ENCODE data around the gene CXCL10.

The CXCL10 gene

GRCh38 chr4:76011018-76011670 is 12.2 kb downstream of the CXCL10 start:
- no peaks in the 10 kb centered on the region for H3K27me3 ChIP-seq (ENCODE audit: insufficient read depth, insufficient read length)
- H3K4me3 ChIP-seq (ENCODE audit: insufficient read length, low read depth): no peak overlapping the region
- no peaks in the 10 kb centered on the region for H3K9me3 ChIP-seq (ENCODE audit: insufficient read depth, low read length)
- no peak for DNase-seq (ENCODE audit: low read depth, low spot score)
- TF ChIP-seq SUZ12 (IDR thresholded peaks at IDR 0.05; ENCODE audit: extremely low read depth, insufficient read depth, insufficient read length) (no peak), ZNF274 (IDR thresholded peaks at IDR 0.05; ENCODE audit: low read depth, low read length) (no peak), YY1 (IDR thresholded peaks at IDR 0.05; ENCODE audit: insufficient read depth, insufficient read length) (no peak)
- H3K4me1 ChIP-seq (ENCODE audit: insufficient read depth, insufficient read length): peaks cover 3% of the 10 kb centered on the region
- H3K36me3 ChIP-seq (ENCODE audit: insufficient read depth, insufficient read length, low read length): no peaks in the 10 kb centered on the region
- H3K9ac ChIP-seq (ENCODE audit: insufficient read length, low read depth): no peak overlapping the region

- TF ChIP-seq YY1 (IDR thresholded peaks at IDR 0.05; ENCODE audit: insufficient read depth, insufficient read length): no peak
- no peak for TF ChIP-seq ZNF274 (IDR thresholded peaks at IDR 0.05; ENCODE audit: low read depth, low read length)
- no peak for TF ChIP-seq SUZ12 (IDR thresholded peaks at IDR 0.05; ENCODE audit: extremely low read depth, insufficient read depth, insufficient read length)
- Histone ChIP-seq H3K9ac (ENCODE audit: insufficient read length, low read depth) (no peak overlapping the region), H3K4me1 (ENCODE audit: insufficient read depth, insufficient read length) (peaks cover 3% of the 10 kb centered on the region), H3K27me3 (ENCODE audit: insufficient read depth, insufficient read length) (no peaks in the 10 kb centered on the region), H3K9me3 (ENCODE audit: insufficient read depth, low read length) (no peaks in the 10 kb centered on the region), H3K4me3 (ENCODE audit: insufficient read length, low read depth) (no peak overlapping the region), H3K36me3 (ENCODE audit: insufficient read depth, insufficient read length, low read length) (no peaks in the 10 kb centered on the region)
- no peak for DNase-seq (ENCODE audit: low read depth, low spot score)
These were observed 12.7 kb downstream of the CXCL10 start for GRCh38 chr4:76010576-76010975.

GRCh38 chr4:76009311-76009710 is 14.0 kb downstream of the CXCL10 start:
- no peak overlapping the region for H3K4me3 ChIP-seq (ENCODE audit: insufficient read length, low read depth)
- H3K27me3 ChIP-seq (ENCODE audit: insufficient read depth, insufficient read length): no peaks in the 10 kb centered on the region
- no peaks in the 10 kb centered on the region for H3K36me3 ChIP-seq (ENCODE audit: insufficient read depth, insufficient read length, low read length)
- H3K9ac ChIP-seq (ENCODE audit: insufficient read length, low read depth): no peak overlapping the region
- DNase-seq (ENCODE audit: low read depth, low spot score): no peak
- no peaks in the 10 kb centered on the region for H3K9me3 ChIP-seq (ENCODE audit: insufficient read depth, low read length)
- no peak for TF ChIP-seq YY1 (IDR thresholded peaks at IDR 0.05; ENCODE audit: insufficient read depth, insufficient read length)
- TF ChIP-seq SUZ12 (IDR thresholded peaks at IDR 0.05; ENCODE audit: extremely low read depth, insufficient read depth, insufficient read length): no peak
- no peak for TF ChIP-seq ZNF274 (IDR thresholded peaks at IDR 0.05; ENCODE audit: low read depth, low read length)
- H3K4me1 ChIP-seq (ENCODE audit: insufficient read depth, insufficient read length): peaks cover 3% of the 10 kb centered on the region

DNA sequence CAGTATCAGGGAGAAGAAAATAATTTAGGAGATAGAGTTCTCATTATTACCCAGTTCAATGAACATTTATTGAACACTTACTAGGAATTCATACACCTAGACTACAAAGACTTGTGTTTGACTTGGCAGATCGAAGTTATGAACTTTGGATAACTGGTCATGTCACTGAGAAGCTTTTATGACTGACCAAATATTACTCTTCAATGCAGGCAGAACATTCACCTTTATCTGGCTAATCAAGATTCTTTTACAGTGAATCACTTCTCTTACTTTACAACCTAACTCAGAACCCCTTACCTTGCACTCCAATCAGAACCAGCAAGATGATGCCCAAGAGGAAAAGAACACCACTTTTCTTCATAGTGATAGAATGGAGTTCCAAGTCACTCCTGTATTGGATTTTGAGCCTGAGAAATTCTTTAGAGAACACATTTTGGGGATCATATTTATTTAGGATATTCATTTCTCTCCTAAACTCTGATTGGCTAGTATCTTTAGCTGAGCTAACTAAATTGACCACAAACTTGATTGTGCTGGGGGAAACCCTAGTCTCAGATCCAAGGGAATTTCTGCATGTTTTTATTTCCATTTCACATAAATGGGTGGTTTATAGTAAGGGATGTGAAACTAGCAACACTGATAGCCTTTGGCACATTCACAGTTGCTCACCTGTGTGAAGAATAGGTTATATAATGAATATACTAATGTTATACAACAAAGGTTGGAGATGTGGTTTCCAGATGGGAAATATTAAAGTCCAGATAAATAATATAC is 16.0 kb downstream of the CXCL10 start, which contains the start of gene CXCL9:
Gene CXCL9 (minus strand): TSS at position 421 of the 774 bp plus-strand sequence. CDS start 60 bp downstream, at position 361.
- H3K4me3 ChIP-seq (ENCODE audit: insufficient read length, low read depth): no peak within 1 kb of the TSS
- DNase-seq (ENCODE audit: low read depth, low spot score): no peak
- H3K36me3 ChIP-seq (ENCODE audit: insufficient read depth, insufficient read length, low read length): no peaks in the 10 kb centered on the region
- no peaks in the 10 kb centered on the region for H3K27me3 ChIP-seq (ENCODE audit: insufficient read depth, insufficient read length)
- H3K4me1 ChIP-seq (ENCODE audit: insufficient read depth, insufficient read length): peaks cover 3% of the 10 kb centered on the region
- TF ChIP-seq SUZ12 (IDR thresholded peaks at IDR 0.05; ENCODE audit: extremely low read depth, insufficient read depth, insufficient read length) (no peak), YY1 (IDR thresholded peaks at IDR 0.05; ENCODE audit: insufficient read depth, insufficient read length) (no peak), ZNF274 (IDR thresholded peaks at IDR 0.05; ENCODE audit: low read depth, low read length) (no peak)
- no peaks in the 10 kb centered on the region for H3K9me3 ChIP-seq (ENCODE audit: insufficient read depth, low read length)
- H3K9ac ChIP-seq (ENCODE audit: insufficient read length, low read depth): no peak within 1 kb of the TSS

DNA sequence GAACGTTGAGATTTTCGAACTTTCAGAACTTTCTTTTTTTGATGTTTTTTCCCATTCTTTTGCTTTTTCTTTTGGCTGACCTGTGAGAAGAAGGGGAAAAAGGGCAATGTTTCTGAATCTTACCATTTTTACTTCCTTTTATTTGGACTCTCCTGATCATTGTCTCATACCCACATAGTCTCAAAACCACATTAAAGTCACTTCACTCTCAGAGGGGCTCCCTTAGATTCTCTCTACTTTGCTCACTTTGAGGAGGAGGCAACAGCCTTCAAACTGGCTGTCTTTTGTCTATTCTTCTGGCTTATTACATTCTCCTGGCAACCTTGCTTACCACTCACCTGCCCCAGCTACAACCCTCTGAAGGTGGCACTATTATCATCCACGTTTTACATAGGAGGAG is 19.7 kb downstream of the CXCL10 start:
- no peak overlapping the region for H3K4me3 ChIP-seq (ENCODE audit: insufficient read length, low read depth)
- no peaks in the 10 kb centered on the region for H3K27me3 ChIP-seq (ENCODE audit: insufficient read depth, insufficient read length)
- H3K9ac ChIP-seq (ENCODE audit: insufficient read length, low read depth): no peak overlapping the region
- TF ChIP-seq YY1 (IDR thresholded peaks at IDR 0.05; ENCODE audit: insufficient read depth, insufficient read length) (no peak), SUZ12 (IDR thresholded peaks at IDR 0.05; ENCODE audit: extremely low read depth, insufficient read depth, insufficient read length) (no peak), ZNF274 (IDR thresholded peaks at IDR 0.05; ENCODE audit: low read depth, low read length) (no peak)
- no peaks in the 10 kb centered on the region for H3K36me3 ChIP-seq (ENCODE audit: insufficient read depth, insufficient read length, low read length)
- H3K9me3 ChIP-seq (ENCODE audit: insufficient read depth, low read length): no peaks in the 10 kb centered on the region
- no peak for DNase-seq (ENCODE audit: low read depth, low spot score)
- H3K4me1 ChIP-seq (ENCODE audit: insufficient read depth, insufficient read length): no peaks in the 10 kb centered on the region

GRCh38 chr4:76003035-76003434 is 20.3 kb downstream of the CXCL10 start:
- DNase-seq (ENCODE audit: low read depth, low spot score): no peak
- TF ChIP-seq YY1 (IDR thresholded peaks at IDR 0.05; ENCODE audit: insufficient read depth, insufficient read length) (no peak), ZNF274 (IDR thresholded peaks at IDR 0.05; ENCODE audit: low read depth, low read length) (no peak), SUZ12 (IDR thresholded peaks at IDR 0.05; ENCODE audit: extremely low read depth, insufficient read depth, insufficient read length) (no peak)
- H3K4me1 ChIP-seq (ENCODE audit: insufficient read depth, insufficient read length): no peaks in the 10 kb centered on the region
- H3K4me3 ChIP-seq (ENCODE audit: insufficient read length, low read depth): no peak overlapping the region
- no peaks in the 10 kb centered on the region for H3K9me3 ChIP-seq (ENCODE audit: insufficient read depth, low read length)
- no peaks in the 10 kb centered on the region for H3K27me3 ChIP-seq (ENCODE audit: insufficient read depth, insufficient read length)
- H3K36me3 ChIP-seq (ENCODE audit: insufficient read depth, insufficient read length, low read length): no peaks in the 10 kb centered on the region
- no peak overlapping the region for H3K9ac ChIP-seq (ENCODE audit: insufficient read length, low read depth)

DNA sequence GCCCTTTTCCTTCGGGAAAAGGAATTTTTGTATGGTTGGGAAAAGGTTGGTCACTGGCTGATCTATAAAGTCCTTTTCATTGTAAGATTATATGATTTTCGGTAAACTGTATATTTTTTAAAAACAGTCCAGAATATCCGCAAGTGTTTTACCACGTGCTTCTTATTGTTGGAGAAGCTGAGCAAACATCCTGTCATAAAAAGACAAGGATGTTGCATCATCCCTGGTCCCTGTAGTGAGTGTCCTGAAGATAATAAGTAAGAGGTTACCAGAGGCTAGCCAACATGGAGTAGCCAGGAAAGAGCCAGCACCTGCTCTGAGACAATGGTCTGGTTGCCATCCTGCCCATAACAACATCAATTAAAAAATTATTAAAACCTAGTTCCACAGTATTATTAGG is 21.1 kb downstream of the CXCL10 start:
- no peak overlapping the region for H3K9ac ChIP-seq (ENCODE audit: insufficient read length, low read depth)
- H3K27me3 ChIP-seq (ENCODE audit: insufficient read depth, insufficient read length): no peaks in the 10 kb centered on the region
- no peak for DNase-seq (ENCODE audit: low read depth, low spot score)
- TF ChIP-seq ZNF274 (IDR thresholded peaks at IDR 0.05; ENCODE audit: low read depth, low read length) (no peak), SUZ12 (IDR thresholded peaks at IDR 0.05; ENCODE audit: extremely low read depth, insufficient read depth, insufficient read length) (no peak), YY1 (IDR thresholded peaks at IDR 0.05; ENCODE audit: insufficient read depth, insufficient read length) (no peak)
- H3K36me3 ChIP-seq (ENCODE audit: insufficient read depth, insufficient read length, low read length): no peaks in the 10 kb centered on the region
- H3K9me3 ChIP-seq (ENCODE audit: insufficient read depth, low read length): no peaks in the 10 kb centered on the region
- H3K4me3 ChIP-seq (ENCODE audit: insufficient read length, low read depth): no peak overlapping the region
- no peaks in the 10 kb centered on the region for H3K4me1 ChIP-seq (ENCODE audit: insufficient read depth, insufficient read length)

All from NT2/D1 (cell line).